G401 (cell line): ENCODE measurements around the gene GATC. TPM values are rescaled to one million over a fixed set of nuclear protein-coding genes. Genes with fewer than 3 reads are reported as not detected.
"Not testable (repeated sequence)": the region's sequence is repeated elsewhere in the genome, so short reads cannot be mapped to it uniquely, and the experiment has no call there.

Experiments used
- DNase-seq: peaks from one replicate; pipeline ENCODE4 v3.0.0-alpha.2; 2015; ENCODE audit warnings: low spot score
- in situ Hi-C: cut with HindIII; loops from 2 replicates; pipeline ENCODE4 v1.10.0; 2016; ENCODE audit warnings: low sequenced_read_pairs, mixed read lengths
- total RNA-seq: library from RNA; depleted of rRNA; stranded (reverse); fragments of >200 nt; shearing (Covaris generic); gene quantifications from 2 replicates; pipeline ENCODE4 v1.2.3, GENCODE V29; 2014

The GATC gene
- total RNA-seq, 1 experiment from 2014 or later: 42.3 TPM

DNA sequence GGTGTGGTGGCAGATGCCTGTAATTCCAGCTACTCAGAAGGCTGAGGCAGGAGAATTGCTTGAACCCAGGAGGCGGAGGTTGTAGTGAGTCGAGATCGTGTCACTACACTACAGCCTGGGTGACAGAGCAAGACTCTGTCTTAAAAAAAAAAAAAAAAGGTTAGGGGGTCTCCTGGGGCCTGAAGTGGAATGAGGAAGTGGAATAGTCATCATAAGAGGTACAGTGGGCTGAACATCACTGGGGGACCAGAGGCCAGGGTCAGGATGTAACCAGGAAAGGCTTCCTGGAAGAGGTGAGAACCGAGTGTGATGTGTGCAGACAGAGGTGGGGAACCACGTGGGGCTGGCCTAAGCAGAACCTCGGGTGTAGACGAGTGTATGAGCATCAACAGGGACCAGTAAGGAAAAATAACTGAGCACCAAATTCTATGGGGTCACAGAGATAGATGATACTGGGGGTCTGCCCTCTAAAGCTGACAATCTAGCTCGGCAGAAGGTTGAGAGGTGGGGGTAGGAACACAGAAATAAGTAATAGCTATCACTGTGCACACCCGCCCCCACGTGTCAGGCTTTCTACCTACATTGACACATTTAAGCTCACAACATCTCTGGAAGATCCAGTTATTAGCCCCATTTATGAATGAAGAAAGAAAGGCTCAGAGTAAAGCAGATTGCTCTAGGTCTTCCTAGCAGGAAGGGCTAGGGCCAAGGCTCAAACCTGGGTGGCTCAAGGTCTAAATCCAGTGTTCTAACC is 13.3 kb upstream of the GATC start:
- in situ Hi-C loops: no loop called here
- no peak for DNase-seq

DNA sequence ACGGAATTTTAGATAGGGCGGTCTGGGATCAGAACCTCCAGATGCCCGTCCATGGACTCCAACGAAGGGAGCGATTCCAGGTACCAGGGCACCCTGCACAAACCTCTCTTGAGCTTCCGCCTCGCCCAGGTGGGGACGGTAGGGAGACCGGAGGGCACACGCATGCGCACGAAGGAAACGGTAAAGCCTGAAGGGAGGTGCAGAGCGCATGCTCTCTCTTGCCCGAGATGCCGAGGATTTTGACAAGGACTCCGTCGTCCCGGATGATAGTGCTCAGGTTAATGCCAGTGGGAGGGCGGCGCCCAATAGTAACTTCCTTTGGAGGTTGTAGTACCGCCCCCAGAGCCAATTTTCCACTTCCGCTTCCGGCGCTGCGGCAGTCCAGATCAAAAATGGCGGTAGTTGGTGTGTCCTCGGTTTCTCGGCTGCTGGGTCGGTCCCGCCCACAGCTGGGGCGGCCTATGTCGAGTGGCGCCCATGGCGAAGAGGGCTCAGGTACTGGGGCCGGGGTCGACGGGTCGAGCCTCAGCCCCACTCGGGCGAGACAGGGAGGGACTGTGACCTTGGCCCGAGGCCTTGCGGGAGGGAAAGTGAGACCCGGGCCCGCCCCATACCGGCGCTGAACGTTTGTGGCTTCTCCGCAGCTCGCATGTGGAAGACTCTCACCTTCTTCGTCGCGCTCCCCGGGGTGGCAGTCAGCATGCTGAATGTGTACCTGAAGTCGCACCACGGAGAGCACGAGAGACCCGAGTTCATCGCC is 8.3 kb upstream of the GATC start, which contains the start of gene COX6A1:
Gene COX6A1 (plus strand): TSS at position 379 of the 760 bp plus-strand sequence. CDS start 14 bp downstream, at position 393.
- DNase-seq: peak; percentile 100
- in situ Hi-C loops: no loop called here

DNA sequence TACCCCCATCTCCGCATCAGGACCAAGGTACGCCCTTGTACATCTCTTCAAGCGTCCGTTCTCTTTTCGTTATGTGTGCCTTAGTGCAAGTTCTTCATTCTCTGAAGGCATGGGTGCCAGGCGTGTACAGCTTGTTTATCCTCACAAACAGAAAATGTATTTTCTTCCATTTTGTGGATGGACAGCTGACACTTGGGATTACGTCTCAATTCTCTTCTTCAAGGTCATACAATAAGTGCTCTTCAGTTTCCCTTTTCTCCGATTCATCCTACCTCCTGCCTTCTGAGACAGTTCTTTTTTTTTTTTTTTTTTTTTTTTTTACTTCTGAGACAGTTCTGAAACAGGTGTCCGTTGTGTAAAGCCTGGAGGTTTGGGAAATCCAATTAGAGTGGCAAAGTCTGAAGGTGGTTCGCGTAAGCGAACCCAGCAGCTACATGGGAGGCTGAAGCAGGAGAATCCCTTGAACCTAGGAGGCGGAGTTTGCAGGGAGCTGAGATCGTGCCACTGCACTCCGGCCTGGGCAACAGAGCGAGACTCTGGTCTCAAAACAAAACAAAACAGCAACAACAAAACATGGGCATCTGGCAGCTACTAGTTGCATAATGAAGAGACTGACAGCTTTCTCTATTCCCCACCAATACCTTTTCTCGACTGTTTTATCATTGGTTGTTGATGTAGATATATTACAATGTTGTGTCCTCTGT is 7.6 kb upstream of the GATC start:
- in situ Hi-C loops: no loop called here

DNA sequence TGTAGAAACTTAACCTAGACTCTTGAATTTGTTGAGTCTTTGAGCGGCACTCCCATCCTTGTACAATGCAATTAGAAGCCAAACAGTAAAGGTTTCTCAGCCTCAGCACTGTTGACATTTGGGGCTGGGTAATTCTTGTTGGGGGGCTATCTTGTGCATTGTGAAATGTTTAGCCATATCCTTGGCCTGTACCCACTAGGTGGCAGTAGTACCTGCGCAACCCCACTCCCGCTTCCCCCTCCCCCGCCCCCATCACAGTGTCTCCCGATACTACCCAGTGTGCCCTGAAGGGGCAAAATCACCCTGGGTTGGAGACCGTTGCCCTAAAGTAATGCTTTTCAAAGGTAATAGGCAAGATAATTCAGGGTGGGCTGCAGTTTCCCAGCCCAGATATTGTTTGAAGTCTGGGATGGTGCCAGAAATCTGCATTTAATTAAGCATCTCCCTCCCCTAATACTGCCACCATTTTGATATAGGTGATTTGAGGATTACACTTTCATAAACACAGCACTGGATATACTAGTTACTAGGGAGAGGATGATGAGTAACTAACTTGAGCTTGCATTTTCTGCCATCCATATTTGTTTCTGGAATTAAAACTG is 6.5 kb upstream of the GATC start:
- DNase-seq: peak; percentile 52
- in situ Hi-C loops: loop anchor here (10.0 kb wide), 1 partner anchor 215 kb away; no protein-coding TSS in a partner anchor

More for the DNA sequence above, 7.6 kb upstream of the GATC start:
- no peak for DNase-seq

DNA sequence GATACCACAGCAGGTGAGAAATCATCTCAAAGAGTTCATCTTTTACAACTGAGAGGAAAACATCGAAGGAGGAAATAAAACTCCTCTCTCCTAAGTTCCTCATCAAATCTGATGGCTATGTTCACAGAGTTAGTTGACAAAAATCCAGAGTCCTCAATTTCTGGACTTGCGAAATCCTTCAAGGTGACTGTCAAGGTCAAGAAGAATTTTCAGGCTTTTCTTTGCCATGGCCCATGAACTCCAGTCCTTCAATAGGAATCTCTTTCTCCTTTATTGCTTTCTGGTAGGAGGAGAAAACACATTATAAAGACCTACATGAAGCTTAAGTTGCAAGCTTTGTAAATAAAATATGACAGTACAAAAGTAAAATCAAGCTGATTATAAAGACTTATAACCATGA is 1.6 kb upstream of the GATC start:
- DNase-seq: no peak
- in situ Hi-C loops: loop anchor here (10.0 kb wide), 1 partner anchor 220 kb away; no protein-coding TSS in a partner anchor

DNA sequence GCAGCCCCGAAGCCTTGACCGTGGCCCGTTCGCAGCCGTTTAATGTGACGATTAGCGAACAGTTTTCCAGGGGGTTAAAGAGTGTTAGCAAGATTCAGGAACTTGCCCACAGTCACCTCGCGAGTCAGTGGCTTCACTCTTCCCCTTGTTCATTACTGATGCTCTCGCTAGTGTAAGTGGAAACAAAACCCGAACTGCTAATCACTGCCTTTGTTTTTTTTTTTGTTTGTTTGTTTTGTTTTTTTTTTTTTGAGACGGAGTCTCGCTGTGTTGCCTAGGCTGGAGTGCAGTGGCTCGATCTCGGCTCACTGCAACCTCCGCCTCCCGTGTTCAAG is 567 bp downstream of the GATC start:
- not testable (repeated sequence) for DNase-seq
- in situ Hi-C loops: loop anchor here (10.0 kb wide), 1 partner anchor 222 kb away; no protein-coding TSS in a partner anchor

DNA sequence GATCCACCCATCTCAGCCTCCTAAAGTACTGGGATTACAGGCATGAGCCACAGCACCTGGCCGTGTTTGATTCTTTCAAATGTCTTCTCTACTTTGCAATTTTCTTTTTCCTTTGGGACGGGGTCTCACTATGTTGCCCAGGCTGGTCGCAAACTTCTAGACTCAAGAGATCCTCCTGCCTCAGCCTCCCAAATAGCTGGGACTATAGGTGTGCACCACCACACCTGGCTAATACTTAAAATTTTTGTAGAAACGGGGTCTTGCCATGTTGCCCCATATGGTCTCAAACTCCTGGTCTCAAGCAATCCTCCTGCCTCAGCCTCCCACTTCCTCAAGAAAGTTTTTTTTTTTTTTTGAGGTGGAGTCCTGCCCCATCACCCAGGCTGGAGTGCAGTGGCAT is 1.7 kb downstream of the GATC start:
- in situ Hi-C loops: loop anchor here (10.0 kb wide), 1 partner anchor 223 kb away; no protein-coding TSS in a partner anchor
- DNase-seq: no peak

DNA sequence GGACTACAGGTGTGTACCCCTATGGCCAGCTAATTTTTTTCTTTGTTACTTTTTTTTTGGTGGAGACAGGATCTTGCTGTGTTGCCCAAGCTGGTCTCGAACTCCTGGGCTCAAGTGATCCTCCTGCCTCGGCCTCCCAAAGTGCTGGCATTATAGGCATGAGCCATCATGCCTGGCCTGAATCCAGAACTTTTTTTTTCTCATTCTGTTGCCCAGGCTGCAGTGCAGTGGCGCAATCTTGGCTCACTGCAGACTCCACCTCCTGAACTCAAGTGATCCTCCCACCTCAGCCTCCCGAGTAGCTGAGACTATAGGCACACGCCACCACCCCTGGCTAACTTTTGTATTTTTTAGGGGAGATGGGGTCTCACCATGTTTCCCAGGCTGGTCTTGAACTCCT is 6.3 kb downstream of the GATC start:
- in situ Hi-C loops, DNase-seq: not testable (repeated sequence)

DNA sequence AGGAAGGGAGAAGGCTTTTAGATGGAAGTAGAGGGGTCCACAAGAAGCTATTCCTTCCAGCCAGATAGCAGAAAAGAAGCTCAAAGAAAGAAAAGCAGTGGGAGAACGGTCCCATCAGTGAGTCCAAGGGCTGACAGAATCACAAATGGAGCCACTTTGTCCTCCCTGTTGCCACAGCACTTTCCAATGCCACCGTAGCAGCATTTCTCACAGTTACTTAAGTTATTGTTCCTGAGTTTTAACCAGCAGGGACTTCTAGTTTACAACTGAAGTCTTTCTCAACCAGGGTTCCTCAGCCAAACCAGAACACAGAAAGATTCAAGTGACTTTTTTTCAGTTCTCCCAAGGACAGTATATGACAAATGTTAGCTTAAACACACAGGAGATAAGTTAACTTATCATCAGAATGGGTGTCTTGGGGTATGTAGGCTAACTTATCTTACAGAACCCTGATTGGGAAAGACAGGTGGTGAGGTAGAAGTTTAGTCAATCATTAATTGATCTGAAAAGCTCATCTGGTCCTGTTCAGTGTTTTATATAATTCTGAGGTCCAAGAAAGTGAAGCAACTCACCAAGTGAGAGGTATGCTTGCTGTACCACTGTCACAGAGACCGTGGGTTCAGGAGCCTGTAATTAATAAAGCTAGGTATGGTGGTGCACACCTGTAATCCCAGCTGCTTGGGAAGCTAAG is 7.0 kb downstream of the GATC start:
- in situ Hi-C loops: no loop called here
- DNase-seq: no peak

DNA sequence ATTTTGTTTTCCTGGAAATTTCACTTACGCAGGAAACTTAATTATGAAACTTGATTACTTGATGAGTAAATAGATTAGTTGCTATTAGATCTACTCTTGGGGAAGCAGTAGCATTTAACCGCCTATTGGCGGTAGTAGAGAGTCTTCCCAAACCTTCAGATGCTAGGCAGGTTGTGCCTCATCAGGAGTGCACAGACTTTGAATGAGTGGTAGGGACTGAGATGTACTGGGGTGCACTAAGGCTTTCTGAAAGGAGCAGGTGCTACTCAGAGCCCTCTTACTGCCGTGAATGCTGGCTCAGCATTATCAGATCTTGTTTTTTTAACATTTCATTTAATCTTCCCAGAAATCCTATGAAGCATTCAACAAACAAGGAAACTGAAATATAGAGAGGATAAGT is 7.7 kb downstream of the GATC start:
- in situ Hi-C loops: no loop called here

DNA sequence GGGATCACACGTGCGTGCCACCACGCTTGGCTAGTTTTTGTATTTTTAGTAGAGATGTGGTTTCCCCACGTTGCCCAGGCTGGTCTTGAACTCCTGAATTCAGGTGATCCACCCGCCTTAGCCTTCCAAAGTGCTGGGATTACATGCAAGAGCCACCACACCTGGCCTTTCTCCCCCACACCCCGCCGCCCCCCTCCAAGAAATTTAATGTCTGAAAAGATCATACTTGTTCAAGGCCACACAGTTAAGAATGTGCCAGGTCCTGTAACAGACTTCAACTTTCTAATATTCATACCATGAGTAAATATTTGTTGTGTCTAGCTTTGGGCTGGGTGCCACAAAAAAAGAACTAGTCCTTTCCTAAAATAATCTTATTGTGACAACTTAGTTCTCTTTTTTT is 9.1 kb downstream of the GATC start:
- in situ Hi-C loops: no loop called here
- DNase-seq: no peak

More for the DNA sequence above, 7.7 kb downstream of the GATC start:
- DNase-seq: no peak

DNA sequence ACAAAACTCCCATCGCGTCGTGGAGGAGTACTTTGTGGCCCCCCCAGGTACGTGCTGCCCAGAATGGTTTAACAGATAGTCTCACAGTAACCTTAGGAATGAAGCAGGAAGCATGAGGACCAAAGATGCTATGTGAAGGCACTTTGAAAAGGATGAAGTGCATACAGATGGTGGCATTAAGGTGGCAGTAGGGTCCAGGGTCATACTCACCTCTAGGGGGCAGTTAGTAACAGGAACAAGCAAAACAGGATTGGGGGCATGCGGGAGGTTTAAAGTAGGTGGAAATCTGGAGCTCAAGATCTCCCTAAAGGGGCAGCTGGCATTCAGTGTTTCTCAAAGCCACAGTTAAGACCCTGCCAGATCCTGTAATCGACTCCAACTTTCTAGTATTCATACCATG is 10.9 kb downstream of the GATC start:
- in situ Hi-C loops: no loop called here
- DNase-seq: no peak

DNA sequence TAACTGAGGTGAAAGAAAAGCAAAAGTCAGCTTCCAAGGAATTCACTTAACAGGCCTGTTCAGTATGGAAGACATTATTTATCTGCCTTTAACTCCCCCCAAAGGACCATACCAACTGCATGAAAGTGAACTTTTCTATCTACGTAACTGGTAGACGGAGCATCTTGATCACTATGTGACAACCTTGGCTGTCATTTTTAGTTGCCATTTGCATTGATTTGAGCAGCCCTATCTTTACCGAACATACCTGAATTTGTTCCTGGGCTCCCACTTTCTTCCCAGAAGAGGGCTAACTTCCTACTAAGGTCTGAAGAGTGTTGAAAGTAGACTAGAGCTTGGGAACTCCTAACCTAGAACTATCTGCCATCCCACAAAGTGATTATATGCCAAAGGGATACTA is 13.9 kb downstream of the GATC start:
- no peak for DNase-seq
- in situ Hi-C loops: no loop called here

DNA sequence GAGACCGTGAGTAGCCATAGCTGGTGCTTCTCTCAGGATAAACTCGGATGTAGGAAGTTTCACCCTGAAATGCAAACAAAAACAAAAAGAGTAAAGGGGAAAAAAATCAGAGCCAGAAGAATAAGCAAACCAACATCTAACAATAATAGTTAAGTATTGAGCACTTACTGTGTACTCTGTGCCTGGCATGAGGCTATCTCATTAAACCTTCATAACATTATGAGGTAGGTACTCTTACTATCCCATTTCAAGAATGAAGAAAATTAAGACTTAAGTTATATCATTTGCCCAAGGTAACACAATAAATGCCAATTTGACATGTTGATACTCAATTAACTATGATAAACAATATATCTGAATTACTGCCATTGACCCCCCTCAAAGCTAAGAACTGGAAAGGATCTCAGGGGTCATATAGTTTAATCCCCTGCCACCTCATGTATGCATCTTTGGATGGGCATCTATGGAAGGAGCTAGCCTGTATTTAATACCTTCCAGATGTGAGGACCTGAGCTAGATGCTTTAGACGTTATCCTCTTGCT is 15.9 kb downstream of the GATC start:
- in situ Hi-C loops: no loop called here
- DNase-seq: no peak

DNA sequence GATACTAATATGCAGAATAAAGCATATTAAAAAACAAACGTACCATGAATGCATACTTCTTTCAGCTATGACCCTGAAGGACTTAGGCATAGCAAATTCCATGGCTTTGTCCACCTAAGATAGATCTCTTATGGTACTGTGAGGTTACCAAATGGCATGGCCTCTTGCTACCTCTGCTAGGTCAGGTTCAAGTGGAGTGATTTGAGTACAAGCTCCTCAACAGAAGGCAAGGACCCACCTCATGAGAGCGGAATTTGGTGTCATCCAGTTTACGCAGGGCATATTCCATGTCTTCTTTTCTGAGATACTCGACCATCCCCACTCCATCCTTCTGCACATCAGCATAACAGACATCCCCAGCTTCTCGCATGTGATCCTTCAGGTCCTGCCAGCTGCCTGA is 17.5 kb downstream of the GATC start:
- in situ Hi-C loops: no loop called here

DNA sequence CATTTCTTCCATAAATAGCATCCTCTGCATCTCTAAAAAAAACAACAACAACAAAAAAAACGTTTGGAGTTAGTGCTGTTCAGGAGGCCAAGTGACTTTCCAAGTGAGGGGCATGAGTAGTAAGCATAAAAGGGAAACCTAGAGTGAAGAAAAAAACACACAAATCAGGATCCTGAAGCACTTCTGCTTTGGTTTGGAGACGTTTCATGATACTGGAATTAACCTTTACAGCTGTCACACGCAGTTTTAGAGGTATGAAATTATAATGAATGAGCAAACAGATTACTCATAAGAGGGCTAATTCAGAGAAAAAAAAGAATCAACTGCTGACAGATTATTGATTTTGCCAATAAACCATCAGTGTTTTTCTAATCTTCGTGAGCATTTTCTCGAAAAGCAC is 19.5 kb downstream of the GATC start:
- no peak for DNase-seq
- in situ Hi-C loops: no loop called here

More for the DNA sequence above, 17.5 kb downstream of the GATC start:
- DNase-seq: no peak

DNA sequence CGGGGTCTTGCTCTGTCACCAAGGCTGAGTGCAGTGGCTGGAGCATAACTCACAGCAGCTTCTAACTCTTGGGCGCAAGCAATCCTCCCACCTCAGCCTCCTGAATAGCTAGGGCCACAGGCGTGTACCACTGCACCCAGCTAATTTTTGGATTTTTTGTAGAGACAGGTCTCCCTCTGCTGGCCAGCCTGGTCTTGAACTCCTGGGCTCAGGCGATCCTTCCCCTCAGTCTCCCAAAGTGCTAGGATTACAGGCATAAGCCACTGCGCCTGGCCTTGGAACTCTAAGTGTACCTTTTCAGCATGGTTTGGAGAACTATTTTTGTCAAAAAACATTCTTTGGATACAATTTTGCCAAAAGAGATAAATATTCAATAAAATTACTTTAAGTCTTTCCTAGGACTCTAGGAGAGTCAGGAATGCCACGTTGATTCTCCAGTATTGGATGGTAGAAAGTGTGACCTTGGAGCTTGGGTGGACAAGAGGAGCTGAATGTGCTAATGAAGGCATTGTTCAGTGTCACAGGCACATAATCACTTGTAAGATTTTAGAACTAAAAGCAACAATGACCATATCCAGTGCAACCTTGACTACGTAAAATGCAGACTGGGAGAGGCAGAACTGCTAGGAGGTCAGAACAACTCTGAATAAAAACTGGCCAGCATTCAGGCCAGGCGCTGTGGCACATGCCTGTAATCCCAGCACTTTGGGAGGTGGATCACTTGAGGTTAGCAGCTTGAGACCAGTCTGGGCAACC is 20.5 kb downstream of the GATC start:
- DNase-seq: peak; percentile 61
- in situ Hi-C loops: no loop called here

DNA sequence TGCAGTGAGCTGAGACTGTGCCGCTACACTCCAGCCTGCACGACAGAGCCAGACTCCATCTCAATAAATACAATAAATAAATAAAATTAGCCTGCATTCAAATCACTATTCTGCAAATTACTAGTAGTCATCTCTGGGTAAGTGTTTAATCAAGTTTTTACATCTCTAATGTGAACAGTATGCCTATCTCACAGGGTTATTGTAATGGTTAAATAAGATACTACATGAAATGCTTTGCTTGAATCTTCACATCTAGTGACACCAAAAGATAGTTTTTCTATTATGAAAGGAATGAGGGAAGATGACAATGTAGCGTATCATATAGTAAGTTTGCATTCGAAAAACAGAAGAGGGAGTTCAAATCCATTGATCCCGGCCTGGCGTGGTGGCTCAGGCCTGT is 21.2 kb downstream of the GATC start:
- in situ Hi-C loops: no loop called here
- DNase-seq: no peak
